Prostate gland (tissue), 2 donors: Measurements from ENCODE around the gene TMEM232. TPM values are rescaled to one million over a fixed set of nuclear protein-coding genes. Genes with fewer than 3 reads are reported as not detected.
A peak's percentile ranks its signal among the peaks of the same experiment; 100 is the strongest.
"Not testable (repeated sequence)": the region's sequence is repeated elsewhere in the genome, so short reads cannot be mapped to it uniquely, and the experiment has no call there.

Source experiments
- DNase-seq: peaks from one replicate; pipeline ENCODE4 v3.0.0-alpha.2; 2019; ENCODE audit warnings: low spot score
- H3K27ac ChIP-seq, 2 donors: fragments of 200-600 bp; sonication (generic); 2 replicates each; pipeline ENCODE4 v1.5.1; 2017 to 2019
- H3K27me3 ChIP-seq: fragments of 200-600 bp; sonication (generic); replicated peaks from 2 replicates; pipeline ENCODE4 v1.5.1; 2019; ENCODE audit not compliant: insufficient read depth
- H3K36me3 ChIP-seq, 2 donors: fragments of 200-600 bp; sonication (generic); 1 replicate in 1 of 2; 2 replicates in 1 of 2; pipeline versions ENCODE4 v1.5.1 to v1.8.1; 2017 to 2019
- H3K4me1 ChIP-seq: fragments of 200-600 bp; sonication (generic); replicated peaks from 2 replicates; pipeline ENCODE4 v1.5.1; 2019
- H3K4me3 ChIP-seq, 2 donors: fragments of 200-600 bp; sonication (generic); 2 replicates each; pipeline ENCODE4 v1.5.1; 2017 to 2019
- H3K9me3 ChIP-seq: fragments of 200-600 bp; sonication (generic); 2 replicates; pipeline ENCODE4 v1.5.1; 2017
- POLR2A ChIP-seq: fragments of 450-650 bp; IDR thresholded peaks from one replicate; pipeline ENCODE4 v1.6.1; 2016; ENCODE audit warnings: antibody characterized with exemption, mild to moderate bottlenecking
- POLR2AphosphoS5 ChIP-seq: sonication (generic); formaldehyde crosslinking; IDR thresholded peaks from one replicate; pipeline ENCODE4 v1.6.1; 2017; ENCODE audit warnings: antibody characterized with exemption
- WGBS: methylation state at CpG from one replicate; pipeline ENCODE4 v1.1.5; 2018; 5-methylcytosine and 5-hydroxymethylcytosine counted together
- intact Hi-C: fragments of 100-400 bp; cut with DNase I; formaldehyde crosslinking; loops from one replicate; pipeline ENCODE4 v1.14.2; 2022
- total RNA-seq, 2 donors: library from RNA; depleted of rRNA; stranded (reverse); fragments of >200 nt; gene quantifications; one replicate each; pipeline ENCODE4 v1.1.0, GENCODE V29; 2016
- TF ChIP-seq, protein P1 (sequence below), 4 experiments: fragments of 200-600 bp in 2 of 4; fragments of 450-650 bp in 2 of 4; sonication (generic) in 2 of 4; IDR thresholded peaks; 1 replicate in 3 of 4; 2 replicates in 1 of 4; pipeline ENCODE4 v1.5.1; 2016 to 2019; ENCODE audit warnings: antibody characterized with exemption in 4 of 4, mild to moderate bottlenecking in 2 of 4, moderate library complexity in 2 of 4

Gene TMEM232
- total RNA-seq, 2 donors from 2014 or later: 5.1 to 11.3 TPM

DNA sequence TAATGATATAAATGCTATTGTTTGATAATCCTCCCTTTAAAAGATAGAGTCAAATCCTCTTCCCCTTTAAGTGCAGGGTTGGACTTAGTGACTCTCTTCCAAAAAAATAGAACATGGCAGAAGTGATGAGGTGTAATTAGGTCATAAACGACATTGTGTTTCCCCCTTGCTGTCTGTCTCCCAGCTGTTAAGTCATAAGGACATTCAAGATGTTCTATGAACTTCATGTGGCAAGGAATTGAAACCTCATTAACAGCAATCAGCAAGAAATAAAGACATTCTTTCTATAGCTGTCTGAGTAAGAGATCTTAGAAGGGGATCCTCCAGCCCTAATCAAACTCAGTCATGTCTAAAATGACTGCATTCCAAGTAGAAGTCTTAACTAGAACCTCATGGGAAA is 9.1 kb upstream of the TMEM232 start:
- TF ChIP-seq POLR2A (no peak), POLR2AphosphoS5 (no peak)
- TF ChIP-seq, protein P1, sequence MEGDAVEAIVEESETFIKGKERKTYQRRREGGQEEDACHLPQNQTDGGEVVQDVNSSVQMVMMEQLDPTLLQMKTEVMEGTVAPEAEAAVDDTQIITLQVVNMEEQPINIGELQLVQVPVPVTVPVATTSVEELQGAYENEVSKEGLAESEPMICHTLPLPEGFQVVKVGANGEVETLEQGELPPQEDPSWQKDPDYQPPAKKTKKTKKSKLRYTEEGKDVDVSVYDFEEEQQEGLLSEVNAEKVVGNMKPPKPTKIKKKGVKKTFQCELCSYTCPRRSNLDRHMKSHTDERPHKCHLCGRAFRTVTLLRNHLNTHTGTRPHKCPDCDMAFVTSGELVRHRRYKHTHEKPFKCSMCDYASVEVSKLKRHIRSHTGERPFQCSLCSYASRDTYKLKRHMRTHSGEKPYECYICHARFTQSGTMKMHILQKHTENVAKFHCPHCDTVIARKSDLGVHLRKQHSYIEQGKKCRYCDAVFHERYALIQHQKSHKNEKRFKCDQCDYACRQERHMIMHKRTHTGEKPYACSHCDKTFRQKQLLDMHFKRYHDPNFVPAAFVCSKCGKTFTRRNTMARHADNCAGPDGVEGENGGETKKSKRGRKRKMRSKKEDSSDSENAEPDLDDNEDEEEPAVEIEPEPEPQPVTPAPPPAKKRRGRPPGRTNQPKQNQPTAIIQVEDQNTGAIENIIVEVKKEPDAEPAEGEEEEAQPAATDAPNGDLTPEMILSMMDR (IDR thresholded peaks at IDR 0.05): no peak
- Histone ChIP-seq H3K27ac (no peak overlapping the region), H3K36me3 (no peaks in the 10 kb centered on the region), H3K4me1 (no peaks in the 10 kb centered on the region), H3K4me3 (no peak overlapping the region), H3K9me3 (no peaks in the 10 kb centered on the region), H3K27me3 (no peaks in the 10 kb centered on the region)
- WGBS: 44% methylated on average over 1 of the region's 1 CpG
- no peak for DNase-seq
- intact Hi-C loops: no loop called here

DNA sequence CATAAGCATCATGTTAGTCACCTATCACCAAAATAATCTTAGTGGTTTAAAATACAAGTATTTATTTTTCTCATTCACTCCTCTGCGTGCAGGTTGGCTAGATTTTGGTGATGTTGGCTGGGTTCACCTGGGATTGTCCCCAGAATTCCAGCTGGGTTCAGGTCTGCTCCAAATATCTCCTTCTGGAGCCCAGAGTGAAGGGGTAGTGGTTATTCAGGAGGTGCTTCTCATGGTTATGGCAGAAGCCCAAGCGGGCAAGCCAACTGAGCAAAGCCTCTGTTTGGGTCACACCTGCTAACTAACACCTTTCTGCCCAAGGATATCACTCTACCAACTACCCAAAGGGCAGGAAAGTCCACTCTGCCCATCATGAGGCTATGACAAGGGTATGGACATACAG is 7.6 kb upstream of the TMEM232 start:
- TF ChIP-seq POLR2AphosphoS5 (no peak), POLR2A (no peak)
- TF ChIP-seq, protein P1 (IDR thresholded peaks at IDR 0.05): no peak
- H3K27ac ChIP-seq: no peak overlapping the region
- DNase-seq: no peak
- intact Hi-C loops: no loop called here
- H3K9me3 ChIP-seq: no peaks in the 10 kb centered on the region
- no peaks in the 10 kb centered on the region for H3K36me3 ChIP-seq
- WGBS: 87% methylated on average over 2 of the region's 2 CpGs
- no peak overlapping the region for H3K4me3 ChIP-seq
- no peaks in the 10 kb centered on the region for H3K27me3 ChIP-seq
- H3K4me1 ChIP-seq: no peaks in the 10 kb centered on the region

DNA sequence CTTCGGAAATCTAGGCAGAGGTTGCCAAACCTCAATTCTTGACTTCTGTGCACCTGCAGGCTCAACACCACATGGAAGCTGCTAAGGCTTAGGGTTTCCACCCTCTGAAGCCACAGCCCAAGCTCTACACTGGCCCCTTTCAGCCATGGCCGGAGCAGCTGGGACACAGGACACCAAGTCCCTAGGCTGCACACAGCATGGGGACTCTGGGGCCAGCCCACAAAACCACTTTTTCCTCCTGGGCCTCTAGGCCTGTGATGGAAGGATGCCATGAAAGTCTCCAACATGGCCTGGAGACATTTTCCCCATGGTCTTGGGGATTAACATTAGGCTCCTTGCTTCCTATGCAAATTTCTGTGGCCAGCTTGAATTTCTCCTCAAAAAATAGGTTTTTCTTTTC is 5.0 kb upstream of the TMEM232 start:
- H3K36me3 ChIP-seq, DNase-seq, H3K9me3 ChIP-seq, intact Hi-C loops, H3K27ac ChIP-seq, H3K27me3 ChIP-seq, H3K4me1 ChIP-seq, H3K4me3 ChIP-seq: not testable (repeated sequence)
- WGBS: 96% methylated on average over 2 of the region's 2 CpGs

DNA sequence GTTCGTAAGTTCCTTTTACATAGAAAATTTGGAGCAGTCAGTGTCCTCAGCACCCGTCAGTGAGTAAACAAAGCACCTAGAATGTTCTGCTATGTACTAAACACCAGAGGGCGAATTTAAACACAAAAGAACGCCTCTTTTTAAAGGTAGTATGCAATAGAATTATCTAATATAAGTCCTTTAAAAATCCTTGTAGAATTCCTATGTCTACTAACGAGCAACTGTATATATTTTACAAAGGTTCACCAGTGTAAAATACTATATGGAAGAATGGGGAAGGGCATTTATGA is 499 bp upstream of the TMEM232 start:
- Histone ChIP-seq H3K27me3 (no peaks in the 10 kb centered on the region), H3K9me3 (no peaks in the 10 kb centered on the region), H3K27ac (no peak overlapping the region), H3K4me3 (peak overlapping the region; percentile 24 to 28), H3K36me3 (no peaks in the 10 kb centered on the region), H3K4me1 (no peaks in the 10 kb centered on the region)
- DNase-seq: no peak
- intact Hi-C loops: no loop called here
- no peak for TF ChIP-seq POLR2A
- TF ChIP-seq, protein P1 (IDR thresholded peaks at IDR 0.05): no peak
- 43% methylated on average over 5 of the region's 5 CpGs for WGBS

DNA sequence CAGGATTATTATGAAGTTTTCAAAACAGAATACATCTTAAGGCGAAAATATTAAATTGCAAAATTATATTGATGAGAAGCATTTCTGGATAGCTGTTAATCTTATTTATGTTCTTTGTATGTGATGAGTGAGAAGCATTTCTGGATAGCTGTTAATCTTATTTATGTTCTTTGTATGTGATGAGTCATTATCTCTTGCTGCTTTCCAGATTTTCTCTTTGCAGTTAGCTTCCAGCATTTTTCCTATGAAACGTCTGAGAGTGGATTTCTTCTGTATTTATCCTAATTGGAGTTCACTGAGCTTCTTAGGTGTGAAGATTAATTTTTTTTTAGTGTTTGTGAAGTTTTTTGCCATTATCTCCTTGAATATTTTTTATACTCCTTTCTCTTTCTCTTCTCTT is 8.2 kb downstream of the TMEM232 start:
- DNase-seq: no peak
- 65% methylated on average over 2 of the region's 2 CpGs for WGBS
- TF ChIP-seq POLR2AphosphoS5 (no peak), POLR2A (no peak)
- TF ChIP-seq, protein P1 (IDR thresholded peaks at IDR 0.05): no peak
- Histone ChIP-seq H3K4me1 (no peaks in the 10 kb centered on the region), H3K36me3 (no peaks in the 10 kb centered on the region), H3K27ac (no peak overlapping the region), H3K9me3 (no peaks in the 10 kb centered on the region), H3K27me3 (no peaks in the 10 kb centered on the region), H3K4me3 (no peak overlapping the region)
- intact Hi-C loops: no loop called here
